Activated T-cell treated with anti-CD3 and anti-CD28 coated beads for 48 hours (primary cell): ENCODE results near the gene CNTNAP2.

ENCODE experiments used
- DNase-seq: peaks from one replicate; pipeline ENCODE4 v3.0.0-alpha.2; 2020; ENCODE audit warnings: low read depth

CNTNAP2 gene

GRCh38 chr7:147485660-147486210, 1369.1 kb downstream of the CNTNAP2 start:
- no peak for DNase-seq

GRCh38 chr7:147492606-147493005, 1376.0 kb downstream of the CNTNAP2 start:
- DNase-seq = no peak

GRCh38 chr7:147496209-147496608, 1379.6 kb downstream of the CNTNAP2 start:
- DNase-seq = no peak

- DNase-seq = no peak
Observed at GRCh38 chr7:147497246-147497645, 1380.6 kb downstream of the CNTNAP2 start.

- DNase-seq = no peak
Observed at GRCh38 chr7:147498081-147498480, 1381.5 kb downstream of the CNTNAP2 start.

GRCh38 chr7:147509035-147509501, 1392.5 kb downstream of the CNTNAP2 start:
- DNase-seq = no peak

GRCh38 chr7:147509541-147510200, 1393.1 kb downstream of the CNTNAP2 start:
- no peak for DNase-seq

- no peak for DNase-seq
Observed at GRCh38 chr7:147510201-147510542, 1393.6 kb downstream of the CNTNAP2 start.

GRCh38 chr7:147510923-147511322, 1394.3 kb downstream of the CNTNAP2 start:
- DNase-seq = no peak

GRCh38 chr7:147513451-147513850, 1396.8 kb downstream of the CNTNAP2 start:
- no peak for DNase-seq

- DNase-seq = no peak
Observed at GRCh38 chr7:147516391-147516790, 1399.8 kb downstream of the CNTNAP2 start.

- DNase-seq = no peak
Observed at GRCh38 chr7:147519062-147519461, 1402.5 kb downstream of the CNTNAP2 start.

- no peak for DNase-seq
Observed at GRCh38 chr7:147523056-147523455, 1406.5 kb downstream of the CNTNAP2 start.

GRCh38 chr7:147524726-147525250, 1408.2 kb downstream of the CNTNAP2 start:
- no peak for DNase-seq

GRCh38 chr7:147525325-147525724, 1408.7 kb downstream of the CNTNAP2 start:
- DNase-seq = no peak

GRCh38 chr7:147535701-147536111, 1419.1 kb downstream of the CNTNAP2 start:
- DNase-seq = no peak

- no peak for DNase-seq
Observed at GRCh38 chr7:147539685-147540084, 1423.1 kb downstream of the CNTNAP2 start.

GRCh38 chr7:147540743-147541142, 1424.1 kb downstream of the CNTNAP2 start:
- no peak for DNase-seq

- no peak for DNase-seq
Observed at GRCh38 chr7:147541261-147541660, 1424.7 kb downstream of the CNTNAP2 start.

GRCh38 chr7:147547252-147547897, 1430.8 kb downstream of the CNTNAP2 start:
- DNase-seq = no peak

- DNase-seq = no peak
Observed at GRCh38 chr7:147556317-147556716, 1439.7 kb downstream of the CNTNAP2 start.

- DNase-seq = no peak
Observed at GRCh38 chr7:147563669-147564068, 1447.1 kb downstream of the CNTNAP2 start.

GRCh38 chr7:147564786-147565476, 1448.3 kb downstream of the CNTNAP2 start:
- no peak for DNase-seq
